Cardiac fibroblast (primary cell): ENCODE measurements around the gene SERPINA1.
"Not testable (repeated sequence)": the region's sequence is repeated elsewhere in the genome, so short reads cannot be mapped to it uniquely, and the experiment has no call there.

Source experiments
- DNase-seq, 2 donors: peaks; one replicate each; pipeline versions ENCODE4 v3.0.0 to v3.0.0-alpha.2; 2010; ENCODE audit warnings: low read depth in 2 of 2
- H3K4me3 ChIP-seq, 2 donors: replicated peaks in 1 of 2; 1 replicate in 1 of 2; 2 replicates in 1 of 2; pipeline ENCODE4 v1.5.1; 2011; ENCODE audit warnings: low read depth in 2 of 2, low read length in 2 of 2, mild to moderate bottlenecking in 2 of 2, moderate library complexity in 1 of 2
- TF ChIP-seq, protein P1 (sequence below): IDR thresholded peaks from one replicate; pipeline ENCODE4 v1.5.1; 2011; ENCODE audit warnings: low read depth, mild to moderate bottlenecking, low read length, inconsistent platforms

SERPINA1 gene

DNA sequence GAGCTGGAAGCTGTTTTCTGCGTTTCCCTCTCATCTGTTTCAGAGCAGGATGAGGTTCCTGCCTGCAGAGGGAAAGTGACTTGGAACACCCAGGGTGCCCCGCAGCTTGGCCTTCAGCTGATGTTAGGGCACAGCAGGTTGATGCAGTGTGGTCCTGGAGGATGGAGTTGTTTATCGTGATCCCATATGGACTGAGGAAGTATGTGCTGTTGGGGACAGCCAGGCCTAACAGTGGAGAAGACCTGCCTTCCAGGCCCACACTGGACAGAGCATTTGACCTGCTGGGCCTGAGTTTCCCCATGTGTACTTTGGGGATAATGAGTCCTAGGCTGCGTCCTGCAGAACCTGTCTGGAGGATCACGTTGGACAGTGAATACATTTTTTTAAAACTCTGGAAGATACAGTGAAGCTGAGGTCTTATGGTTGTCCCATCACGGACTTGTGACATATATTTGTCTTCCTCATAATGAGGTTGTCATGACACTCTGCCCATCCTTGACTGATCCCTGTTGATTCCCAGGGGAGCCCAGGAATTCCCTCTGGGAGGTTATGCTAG, 12.8 kb downstream of the SERPINA1 start:
- DNase-seq: no peak
- no peak overlapping the region for H3K4me3 ChIP-seq
- TF ChIP-seq, protein P1, sequence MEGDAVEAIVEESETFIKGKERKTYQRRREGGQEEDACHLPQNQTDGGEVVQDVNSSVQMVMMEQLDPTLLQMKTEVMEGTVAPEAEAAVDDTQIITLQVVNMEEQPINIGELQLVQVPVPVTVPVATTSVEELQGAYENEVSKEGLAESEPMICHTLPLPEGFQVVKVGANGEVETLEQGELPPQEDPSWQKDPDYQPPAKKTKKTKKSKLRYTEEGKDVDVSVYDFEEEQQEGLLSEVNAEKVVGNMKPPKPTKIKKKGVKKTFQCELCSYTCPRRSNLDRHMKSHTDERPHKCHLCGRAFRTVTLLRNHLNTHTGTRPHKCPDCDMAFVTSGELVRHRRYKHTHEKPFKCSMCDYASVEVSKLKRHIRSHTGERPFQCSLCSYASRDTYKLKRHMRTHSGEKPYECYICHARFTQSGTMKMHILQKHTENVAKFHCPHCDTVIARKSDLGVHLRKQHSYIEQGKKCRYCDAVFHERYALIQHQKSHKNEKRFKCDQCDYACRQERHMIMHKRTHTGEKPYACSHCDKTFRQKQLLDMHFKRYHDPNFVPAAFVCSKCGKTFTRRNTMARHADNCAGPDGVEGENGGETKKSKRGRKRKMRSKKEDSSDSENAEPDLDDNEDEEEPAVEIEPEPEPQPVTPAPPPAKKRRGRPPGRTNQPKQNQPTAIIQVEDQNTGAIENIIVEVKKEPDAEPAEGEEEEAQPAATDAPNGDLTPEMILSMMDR: no peak

DNA sequence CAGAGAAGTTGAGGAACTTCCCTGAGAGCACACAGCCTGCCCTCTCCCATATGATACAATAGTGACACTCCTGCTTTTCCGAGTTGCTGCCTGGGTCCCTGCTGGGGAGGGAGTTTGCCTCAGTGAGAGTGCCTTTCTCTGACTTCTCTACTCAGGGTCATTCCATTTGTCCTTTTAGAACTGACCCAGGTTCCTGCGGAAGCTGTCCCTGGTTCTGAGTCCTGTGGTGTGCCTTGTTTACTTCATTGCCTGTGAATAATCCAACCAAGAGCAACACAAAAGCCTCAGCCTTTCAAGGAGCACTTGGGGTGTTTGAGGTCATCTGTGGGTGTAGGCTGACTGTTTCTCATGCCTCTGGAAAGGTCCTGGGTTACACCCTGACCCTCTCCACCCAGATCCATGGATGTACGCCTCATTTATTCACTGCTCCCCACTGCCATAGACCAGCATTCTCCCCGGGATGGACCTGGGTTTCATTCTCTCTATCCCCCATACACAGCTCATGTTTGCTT, 13.6 kb downstream of the SERPINA1 start:
- H3K4me3 ChIP-seq: no peak overlapping the region
- DNase-seq: no peak
- TF ChIP-seq, protein P1: no peak

DNA sequence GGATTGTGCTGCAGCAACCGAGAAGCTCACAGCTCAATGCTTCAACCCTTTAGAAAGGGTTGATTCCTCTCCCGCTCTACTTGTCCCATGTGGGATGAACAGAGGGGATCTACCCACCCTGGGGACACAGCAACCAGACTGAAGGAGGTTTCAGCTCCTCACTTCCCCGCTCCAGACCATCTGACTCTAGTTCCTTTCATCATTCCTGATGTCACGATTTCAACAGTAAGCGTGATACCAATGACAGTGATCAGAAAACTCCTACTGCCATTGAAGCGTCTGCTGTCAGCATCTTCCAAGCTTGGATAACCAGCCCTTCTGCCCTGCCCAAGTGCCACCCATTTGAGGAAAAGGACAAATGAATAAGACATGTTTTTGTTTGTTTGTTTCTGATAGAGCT, 14.3 kb downstream of the SERPINA1 start:
- DNase-seq: no peak

DNA sequence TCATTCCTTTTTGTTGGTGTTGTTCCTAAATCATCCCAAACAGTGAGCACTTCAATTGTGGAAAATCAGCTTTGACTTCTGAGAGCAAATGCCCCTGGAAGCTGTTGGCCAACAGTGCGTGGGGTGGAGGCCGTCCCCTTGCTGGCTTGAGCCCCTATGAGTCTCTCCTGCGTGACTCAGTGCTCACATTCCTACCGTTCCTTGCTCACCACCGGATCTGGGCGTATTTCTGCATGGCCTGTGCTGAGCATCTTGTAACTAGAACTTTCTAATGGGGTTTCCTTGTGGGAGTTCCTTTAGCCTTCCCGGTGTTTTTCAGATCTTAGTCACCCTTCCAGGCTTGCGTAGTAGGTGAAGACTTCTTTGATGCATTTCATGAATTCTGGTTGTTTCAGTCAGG, 14.7 kb downstream of the SERPINA1 start:
- DNase-seq: peak; percentile 94 to 95
- TF ChIP-seq, protein P1: no peak
- H3K4me3 ChIP-seq: no peak overlapping the region

More for the DNA sequence above, 14.3 kb downstream of the SERPINA1 start:
- H3K4me3 ChIP-seq: no peak overlapping the region
- TF ChIP-seq, protein P1: no peak

DNA sequence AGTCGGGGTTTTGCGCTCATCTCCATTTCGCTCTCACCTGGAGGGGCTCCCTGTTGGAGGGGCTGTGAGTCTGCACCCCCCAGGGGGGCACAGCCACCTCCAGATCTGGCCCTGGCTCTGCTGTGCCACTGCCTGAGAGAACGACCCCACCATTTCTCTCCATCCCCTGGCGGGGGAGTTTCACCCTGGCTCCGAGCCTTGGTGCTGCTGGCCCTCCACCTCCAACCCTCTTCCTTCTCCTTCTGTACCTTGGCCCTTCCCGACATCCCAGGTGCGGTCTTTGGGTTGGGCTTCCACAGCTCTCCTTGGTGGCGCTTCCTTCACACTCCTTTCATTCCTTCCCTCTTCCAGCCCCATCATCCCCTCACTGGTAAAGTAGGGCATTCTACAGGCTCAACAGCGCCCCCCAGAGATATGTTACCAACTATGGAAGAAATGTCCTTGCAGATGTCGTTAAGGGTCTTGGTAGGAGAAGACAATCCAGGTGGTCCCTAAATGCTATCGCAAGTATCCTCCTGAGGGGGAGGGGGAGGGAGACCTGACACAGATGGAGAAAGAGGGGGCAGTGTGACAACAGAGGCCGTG, 16.3 kb downstream of the SERPINA1 start:
- H3K4me3 ChIP-seq: no peak overlapping the region
- TF ChIP-seq, protein P1: no peak
- no peak for DNase-seq

DNA sequence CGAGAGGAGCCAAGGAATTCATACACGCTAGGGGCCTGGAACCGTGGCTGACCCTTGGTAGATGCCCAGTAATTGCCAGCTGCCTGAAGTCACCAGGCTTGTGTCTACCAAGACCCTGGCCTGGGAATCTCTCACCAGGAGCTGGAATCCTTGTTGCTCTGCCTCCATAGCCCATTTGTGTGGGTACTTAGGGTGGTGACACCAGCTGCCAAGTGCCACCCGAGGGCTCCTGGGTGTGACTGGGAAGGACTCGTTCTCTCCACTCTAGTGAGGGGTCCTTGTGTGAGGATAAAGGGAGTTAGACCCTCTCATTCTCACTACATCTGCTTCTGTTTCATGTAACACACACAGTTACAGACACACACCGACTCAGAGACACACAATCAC, 17.9 kb downstream of the SERPINA1 start:
- TF ChIP-seq, protein P1: no peak
- no peak overlapping the region for H3K4me3 ChIP-seq
- no peak for DNase-seq

DNA sequence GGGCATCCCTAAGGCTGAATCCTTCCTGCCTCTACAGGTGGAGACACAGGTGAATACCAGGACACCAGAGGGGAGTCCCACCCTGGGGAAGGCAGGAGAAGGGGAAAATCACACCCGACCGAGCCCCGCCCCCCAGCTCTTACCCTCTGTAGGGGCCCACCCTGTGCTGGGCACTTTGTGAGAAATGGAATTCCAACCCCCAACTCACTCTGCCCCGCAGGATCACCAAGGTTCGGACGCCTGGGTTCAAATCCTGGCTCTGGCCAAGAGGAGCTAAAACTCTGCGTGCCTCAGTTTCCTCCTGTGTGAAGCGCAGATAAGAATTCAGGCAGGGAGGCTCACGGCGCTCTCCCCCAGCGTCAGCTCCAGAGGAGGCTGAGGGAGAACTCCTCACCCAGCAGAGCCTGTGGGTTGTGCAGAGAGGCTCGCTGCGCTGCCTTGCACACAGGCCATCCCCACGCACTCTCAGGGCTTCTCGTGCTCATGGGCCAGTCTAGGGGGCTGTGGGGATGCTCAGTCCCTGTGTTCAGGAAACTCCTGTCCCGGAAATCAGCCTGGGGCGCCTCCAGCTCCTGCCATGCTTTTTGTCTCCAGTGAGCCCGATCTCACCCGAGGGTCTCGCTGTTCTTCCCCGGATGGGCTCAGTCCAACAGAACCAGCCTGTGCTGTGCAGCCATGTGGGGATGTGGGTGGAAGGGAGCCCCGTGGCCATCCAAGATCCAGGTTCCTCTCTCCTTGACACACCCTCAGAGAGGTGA, 18.5 kb downstream of the SERPINA1 start:
- not testable (repeated sequence) for H3K4me3 ChIP-seq, DNase-seq
